ENCODE results near the gene LRP1B.

Gene LRP1B

DNA sequence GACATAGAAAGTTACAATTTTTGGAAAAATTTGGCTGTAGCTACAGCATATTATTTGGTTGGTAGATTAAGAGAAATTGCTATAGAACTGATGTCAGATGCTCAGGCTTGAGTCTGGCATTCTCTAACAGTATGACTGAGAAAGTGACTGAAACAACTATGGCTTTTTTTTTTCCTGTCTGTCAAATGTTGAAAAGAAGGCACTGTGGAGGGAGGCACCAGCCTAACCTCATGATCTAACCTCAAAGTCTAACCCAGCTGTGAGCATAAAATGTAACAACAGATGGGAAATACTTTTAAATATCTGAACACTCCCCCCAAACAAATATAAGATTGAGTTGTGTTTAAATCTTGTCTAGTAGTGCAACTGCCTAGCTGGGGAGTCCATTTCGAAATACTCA is 629.1 kb downstream of the LRP1B start:
- no peak for DNase-seq

DNA sequence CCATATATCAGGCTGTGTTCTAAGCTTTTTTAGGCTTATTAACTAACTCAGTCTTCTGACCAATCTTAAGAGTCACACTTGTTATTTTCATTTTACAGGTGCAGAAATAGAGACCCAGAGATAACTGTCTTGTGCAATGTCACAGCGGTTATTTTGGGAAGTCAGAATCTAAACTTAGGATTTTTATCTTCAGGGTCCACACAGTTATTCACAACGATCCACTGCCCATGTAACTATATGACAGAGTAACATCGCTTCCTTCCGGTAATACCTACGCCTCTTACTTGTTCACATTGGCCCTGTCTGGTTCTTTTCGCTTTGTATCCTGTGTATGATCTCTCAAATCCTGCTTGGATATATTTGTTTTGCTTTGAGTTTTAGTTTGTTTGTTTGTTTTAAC is 631.7 kb downstream of the LRP1B start:
- DNase-seq: no peak

DNA sequence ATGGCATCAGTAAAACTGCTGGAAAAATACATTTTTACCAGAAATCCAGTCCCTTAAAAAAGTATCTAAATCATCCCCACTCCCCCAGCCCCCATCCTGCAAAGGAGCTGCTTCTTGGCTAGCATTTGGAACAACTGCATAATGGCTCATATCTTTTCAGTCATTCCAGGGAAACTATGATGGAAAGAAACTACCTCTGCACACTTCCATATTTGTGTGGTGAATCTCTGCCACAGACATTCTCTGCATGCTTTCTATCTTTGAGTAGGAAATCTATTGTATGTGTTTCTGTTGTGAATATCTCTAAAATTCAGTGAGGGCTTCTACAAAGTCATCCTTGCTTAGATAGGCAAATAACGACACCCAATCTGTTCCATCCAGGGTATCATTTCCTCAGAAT is 632.3 kb downstream of the LRP1B start:
- DNase-seq: peak; percentile 74

DNA sequence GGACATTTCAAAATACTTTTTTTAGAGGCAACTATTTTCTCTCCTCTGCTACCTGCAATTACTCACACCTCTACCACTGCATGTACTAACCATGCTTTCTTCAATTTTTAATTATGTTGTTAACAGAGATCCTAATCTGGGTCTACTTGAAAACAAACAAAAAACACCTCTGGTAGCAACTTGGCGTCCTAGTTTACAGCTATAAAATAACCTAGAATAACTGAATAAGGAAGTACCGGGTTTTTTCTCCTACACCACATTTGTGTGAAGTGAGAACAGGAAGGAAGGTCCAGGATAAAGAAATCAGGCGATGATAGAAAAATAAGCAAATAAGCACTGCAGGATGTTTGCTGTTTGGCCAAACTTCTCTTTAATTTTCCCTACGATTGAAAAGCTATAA is 633.5 kb downstream of the LRP1B start:
- DNase-seq: no peak

DNA sequence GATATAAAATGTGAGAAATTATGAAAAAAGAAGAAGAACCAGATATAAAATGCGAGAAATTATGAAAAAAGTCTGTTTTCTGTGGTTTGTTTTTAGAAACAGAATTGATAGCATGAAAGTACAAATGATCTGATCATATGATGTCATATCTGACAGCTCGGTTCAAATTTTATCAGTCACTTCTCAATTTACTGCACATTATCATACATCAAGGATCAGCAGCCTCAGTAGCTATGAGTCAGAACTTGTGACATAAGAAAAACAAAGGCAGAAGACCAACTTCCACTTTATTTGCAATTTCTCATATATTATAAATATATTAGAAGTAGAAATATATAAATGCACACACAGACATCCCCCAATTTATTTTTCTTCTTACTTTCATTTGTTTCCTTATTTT is 634.0 kb downstream of the LRP1B start:
- DNase-seq: peak; percentile 21

DNA sequence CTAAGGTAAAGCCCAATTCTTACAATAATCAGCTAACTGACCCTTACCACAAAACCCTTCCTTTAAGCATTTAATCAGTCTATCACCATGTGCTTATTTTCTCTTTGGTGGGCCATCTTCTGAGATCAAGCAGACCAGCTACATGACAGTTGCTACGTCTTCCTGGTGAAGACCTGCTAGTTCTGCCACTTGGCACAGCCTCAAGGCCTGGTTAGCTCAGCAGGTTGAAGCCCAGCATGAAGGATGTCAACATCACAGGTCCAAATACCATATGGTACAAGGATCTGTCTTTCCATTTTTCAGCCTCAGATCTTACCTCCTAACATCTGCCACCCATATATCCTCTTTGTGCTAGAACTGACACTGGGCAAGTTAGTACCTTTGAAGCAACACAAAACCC is 636.9 kb downstream of the LRP1B start:
- no peak for DNase-seq

DNA sequence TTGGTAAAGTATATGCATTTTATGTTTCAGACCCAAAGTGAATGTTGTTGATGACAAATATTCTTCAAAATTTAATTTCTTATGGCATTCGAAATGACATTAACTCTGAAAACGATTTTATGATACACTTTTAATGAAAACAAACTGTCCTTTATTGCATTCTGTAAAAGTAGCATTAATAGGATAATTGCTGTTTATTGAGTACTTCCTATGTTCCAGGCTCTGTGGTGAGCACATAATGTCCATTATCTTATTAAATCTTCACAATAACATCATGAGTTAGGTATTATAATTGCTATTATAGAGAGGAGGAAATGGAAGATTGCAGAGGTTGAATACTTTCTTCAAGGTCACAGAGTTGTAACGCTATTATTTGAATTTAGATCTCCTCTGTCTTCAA is 638.0 kb downstream of the LRP1B start:
- DNase-seq: no peak

DNA sequence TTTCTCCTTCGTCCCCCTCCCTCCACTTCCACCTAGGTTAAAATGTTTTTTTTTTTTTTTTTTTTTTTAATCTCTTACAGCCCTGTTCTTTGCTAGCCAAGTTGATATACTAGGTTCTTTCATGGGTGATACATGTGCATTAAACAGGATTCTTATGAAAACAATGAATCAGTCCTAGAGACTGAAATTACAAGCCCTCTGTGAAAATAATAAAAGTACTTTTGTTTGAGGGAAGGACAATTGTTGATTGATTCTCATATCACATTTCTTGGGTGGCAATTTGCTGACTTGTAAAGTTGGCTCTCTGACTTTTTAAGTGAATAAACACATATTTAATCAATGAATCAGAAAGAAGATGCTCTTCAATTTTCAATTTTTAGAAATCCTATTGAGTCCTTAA is 639.9 kb downstream of the LRP1B start:
- DNase-seq: peak; percentile 24

GRCh38 chr2:141482697-141483096 is 648.1 kb downstream of the LRP1B start:
- DNase-seq: no peak

- no peak for DNase-seq
These were observed 655.0 kb downstream of the LRP1B start for GRCh38 chr2:141475801-141476200.

DNA sequence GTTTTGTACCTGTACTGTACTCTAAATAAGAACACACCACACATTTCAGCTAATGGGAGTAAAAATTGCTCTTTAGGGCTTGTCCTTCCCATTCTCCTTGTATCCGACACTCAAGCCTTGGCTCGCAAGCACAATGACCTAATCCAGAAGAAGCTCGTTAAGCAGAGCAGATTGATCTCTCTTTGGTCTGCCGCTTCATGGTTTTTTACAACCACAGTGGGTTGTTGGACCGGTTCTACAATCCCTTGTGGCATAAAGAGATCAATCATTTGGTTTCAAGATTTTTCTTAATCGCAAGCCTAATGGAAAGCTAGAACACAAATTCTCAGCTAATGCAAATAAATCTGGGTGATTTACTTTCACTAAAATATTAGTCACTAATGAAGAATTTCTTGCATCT is 662.1 kb downstream of the LRP1B start:
- no peak for DNase-seq

DNA sequence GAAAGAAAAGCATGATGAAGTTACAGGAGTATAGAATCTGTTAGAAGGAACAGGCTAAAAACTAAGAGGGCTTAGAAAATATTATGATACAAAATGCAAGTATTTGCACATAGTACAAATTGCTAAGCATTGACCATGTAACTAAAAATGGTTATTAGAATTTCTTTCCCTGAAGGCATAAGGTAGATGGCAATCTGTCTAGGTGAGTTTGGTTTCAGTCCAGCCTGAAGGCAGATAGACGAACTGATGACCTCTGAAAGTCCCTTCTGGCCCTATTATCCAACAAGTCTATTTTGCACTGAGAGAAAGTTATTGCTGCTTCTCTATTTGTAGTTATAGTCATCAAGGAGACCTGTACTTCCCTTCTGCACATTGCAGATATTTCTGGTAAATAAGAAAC is 663.5 kb downstream of the LRP1B start:
- DNase-seq: no peak

DNA sequence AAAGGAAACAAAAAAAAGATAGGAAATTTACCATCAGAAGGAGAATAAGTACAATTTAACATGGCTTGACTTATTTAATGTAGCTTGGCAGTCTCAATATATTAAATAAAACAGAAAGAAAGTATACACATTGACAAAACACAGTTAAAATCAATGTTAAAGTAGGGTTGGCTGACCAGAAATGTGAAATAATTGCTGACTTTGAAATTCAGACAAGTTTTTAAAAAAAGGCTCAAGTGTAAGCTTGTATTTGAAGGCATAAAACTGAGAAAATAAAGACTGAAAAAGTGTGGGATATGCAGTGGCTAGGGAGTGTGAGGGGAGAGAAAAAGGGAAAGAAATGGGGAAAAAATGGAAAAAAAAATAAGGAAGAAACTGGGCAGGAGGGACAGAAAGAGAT is 665.8 kb downstream of the LRP1B start:
- no peak for DNase-seq

- DNase-seq: no peak
These were observed 672.5 kb downstream of the LRP1B start for GRCh38 chr2:141458351-141458750.

- no peak for DNase-seq
These were observed 674.9 kb downstream of the LRP1B start for GRCh38 chr2:141455877-141456276.

DNA sequence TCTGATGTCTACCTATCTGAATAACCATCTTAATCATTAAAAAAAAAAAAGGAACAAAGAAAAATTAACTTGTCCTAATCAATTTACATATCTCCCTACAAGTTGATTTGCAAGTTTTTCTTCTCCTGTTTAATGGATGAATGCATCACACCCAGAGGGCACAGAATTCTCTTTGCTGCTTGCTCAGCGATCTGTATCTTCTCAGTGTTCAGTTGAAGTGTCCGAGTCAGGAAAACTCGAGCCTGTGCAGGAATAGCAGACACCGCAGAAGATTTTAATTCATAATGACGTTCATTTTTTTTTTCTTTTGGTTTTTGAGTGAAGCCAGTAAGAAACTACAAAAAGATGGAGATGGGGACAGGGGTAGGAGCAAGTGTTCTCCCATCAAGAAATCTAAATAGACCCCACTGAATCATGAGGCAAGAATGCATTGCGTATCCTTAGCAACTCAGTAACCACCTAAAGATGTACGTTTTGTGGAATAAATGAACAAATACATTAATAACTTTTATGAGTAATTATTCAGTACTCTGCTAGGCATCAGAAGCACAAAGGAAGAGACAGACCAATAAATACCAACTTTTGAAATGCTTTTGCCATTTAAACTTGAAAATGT is 675.5 kb downstream of the LRP1B start:
- DNase-seq: no peak

- DNase-seq: no peak
These were observed 690.7 kb downstream of the LRP1B start for GRCh38 chr2:141440072-141440635.

DNA sequence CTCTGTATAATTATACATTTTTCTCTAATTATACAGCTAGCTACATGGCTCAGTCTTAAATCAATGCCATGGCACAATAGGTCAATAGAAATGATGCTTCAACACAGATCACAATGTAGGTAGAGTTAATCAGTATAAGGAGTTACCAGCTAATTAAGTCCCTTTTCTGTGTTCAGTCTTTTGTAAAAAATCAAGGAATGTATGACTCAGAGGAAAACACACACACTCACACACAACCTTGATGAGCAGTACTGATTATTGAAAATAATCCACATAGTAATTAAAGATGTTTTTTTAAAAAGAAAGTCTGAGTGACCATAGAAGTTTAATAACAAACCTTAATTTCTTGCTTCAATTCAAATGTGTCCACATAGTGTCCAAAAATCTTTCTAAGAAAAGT is 691.3 kb downstream of the LRP1B start:
- no peak for DNase-seq

DNA sequence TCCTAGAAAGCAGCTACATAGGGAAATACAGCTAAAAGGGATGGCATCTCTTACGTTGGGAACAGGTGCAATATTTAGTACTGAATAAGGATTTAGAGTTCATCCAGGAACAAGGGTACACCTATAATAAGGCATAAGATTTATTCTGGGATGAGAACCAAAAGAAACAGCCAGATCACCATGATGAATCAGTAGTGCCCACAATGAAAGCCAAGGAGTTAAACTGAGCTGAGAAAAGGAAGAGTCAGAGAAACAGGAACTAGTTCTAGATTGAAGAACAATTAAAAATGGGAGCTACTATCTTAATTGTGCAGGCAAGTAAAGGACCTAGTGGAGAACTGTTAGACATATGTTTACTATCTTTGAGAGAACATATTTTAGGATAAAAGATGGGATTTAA is 692.3 kb downstream of the LRP1B start:
- no peak for DNase-seq

GRCh38 chr2:141437521-141437920 is 693.3 kb downstream of the LRP1B start:
- DNase-seq: no peak

GRCh38 chr2:141423124-141423523 is 707.7 kb downstream of the LRP1B start:
- no peak for DNase-seq

DNA sequence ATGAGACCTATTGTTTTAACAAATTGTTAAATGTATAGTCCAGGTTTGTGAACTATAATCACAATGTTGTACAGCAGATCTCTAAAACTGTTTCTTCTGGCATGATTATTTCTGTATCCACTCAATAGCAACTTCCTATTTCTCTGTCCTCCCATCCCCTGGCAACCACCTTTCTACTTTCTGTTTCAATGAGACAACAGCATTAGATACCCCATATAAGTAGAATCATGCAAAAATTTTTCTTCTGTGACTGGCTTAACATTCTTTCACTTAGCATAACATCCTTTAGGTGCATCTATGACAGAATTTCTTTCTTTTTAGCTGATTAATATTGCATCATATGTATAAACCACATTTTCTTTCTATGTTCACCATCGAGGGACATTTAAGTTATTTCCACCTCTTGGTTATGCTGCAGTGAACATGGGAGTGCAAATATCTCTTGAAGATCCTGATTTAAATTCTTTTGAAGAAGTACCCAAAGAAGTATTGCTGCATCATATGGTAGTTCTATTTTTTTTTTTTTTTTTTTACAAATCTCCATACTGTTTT is 713.5 kb downstream of the LRP1B start:
- DNase-seq: peak; percentile 54

- DNase-seq: no peak
These were observed 719.4 kb downstream of the LRP1B start for GRCh38 chr2:141411419-141411818.

GRCh38 chr2:141399270-141399669 is 731.5 kb downstream of the LRP1B start:
- no peak for DNase-seq

GRCh38 chr2:141393214-141393545 is 737.6 kb downstream of the LRP1B start:
- peak; percentile 62 for DNase-seq
